Measurements from ENCODE around the gene SIRT5. TPM values are rescaled to one million over a fixed set of nuclear protein-coding genes. Genes with fewer than 3 reads are reported as not detected.

Gene SIRT5
- 10 to 100 TPM; 13.6 to 20.3 (median 17.9) TPM for polyA plus RNA-seq (ENCODE audit: insufficient read depth in 1 of 5, insufficient read length in 5 of 5, low replicate concordance in 1 of 5)
- long read RNA-seq, donor 1, partial matches to known transcripts = 0 of 1 reads
- long read RNA-seq, donor 1, other reads (novel, unspliced or antisense) = 0 of 1 reads
- long read RNA-seq, donor 2 = 0 reads
- long read RNA-seq, donor 3, partial matches to known transcripts = 0 of 2 reads
- long read RNA-seq, donor 3, other reads (novel, unspliced or antisense) = 0 of 2 reads
- long read RNA-seq, donor 4, partial matches to known transcripts = 0 of 2 reads
- long read RNA-seq, donor 4, other reads (novel, unspliced or antisense) = 0 of 2 reads
- long read RNA-seq, donor 5, partial matches to known transcripts = 0 of 1 reads
- long read RNA-seq, donor 5, other reads (novel, unspliced or antisense) = 0 of 1 reads
- long read RNA-seq, donor 6, partial matches to known transcripts = 19 of 19 reads
- long read RNA-seq, donor 6, other reads (novel, unspliced or antisense) = 0 of 19 reads
- long read RNA-seq, donor 7 = 0 reads
- long read RNA-seq, donor 8 = 0 reads

DNA sequence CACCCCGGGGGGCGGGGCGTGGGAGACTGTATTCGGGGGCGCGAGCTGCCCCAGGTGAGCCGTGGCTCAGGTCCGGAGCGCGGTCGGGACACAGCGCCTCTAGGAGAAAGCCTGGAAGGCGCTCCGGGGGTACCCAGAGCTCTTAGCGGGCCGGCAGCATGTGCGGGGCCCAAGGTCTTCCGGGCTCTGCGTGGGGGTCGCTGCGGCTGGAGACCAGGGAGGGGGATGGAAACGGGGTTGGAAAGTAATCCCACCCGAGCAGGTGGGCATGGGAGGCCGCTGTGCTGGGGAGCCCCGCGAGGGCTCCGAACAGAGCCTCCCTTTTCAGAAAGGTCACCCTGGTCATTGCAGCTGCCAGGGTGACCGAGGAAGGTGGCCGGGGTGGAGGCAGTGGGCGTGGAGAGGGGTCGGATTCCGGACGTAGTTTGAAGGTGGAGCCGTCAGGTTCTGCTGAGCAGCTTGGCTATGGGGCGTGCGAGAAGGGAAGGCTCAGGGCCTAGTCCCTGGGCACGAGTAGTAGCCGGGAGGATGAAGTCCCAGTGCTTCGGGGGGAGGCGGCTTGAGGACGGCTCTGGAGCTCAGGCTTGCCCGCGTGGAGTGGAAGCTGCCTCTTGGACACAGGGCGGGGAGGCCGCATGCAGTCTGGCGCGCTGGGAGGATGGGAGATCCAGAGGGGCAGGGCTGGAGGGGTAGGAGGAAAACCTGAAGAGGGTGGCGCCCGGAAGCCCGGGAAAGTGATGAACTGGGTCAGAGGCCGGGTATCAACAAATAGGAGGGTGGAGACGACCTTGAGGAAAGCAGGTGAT is at the start of gene SIRT5:
SIRT5 (plus strand) TSS at position 31 of the 806 bp plus-strand sequence. CDS start 9,510 bp downstream, outside the sequence.
- DNase-seq = peak; percentile 70 to 76

DNA sequence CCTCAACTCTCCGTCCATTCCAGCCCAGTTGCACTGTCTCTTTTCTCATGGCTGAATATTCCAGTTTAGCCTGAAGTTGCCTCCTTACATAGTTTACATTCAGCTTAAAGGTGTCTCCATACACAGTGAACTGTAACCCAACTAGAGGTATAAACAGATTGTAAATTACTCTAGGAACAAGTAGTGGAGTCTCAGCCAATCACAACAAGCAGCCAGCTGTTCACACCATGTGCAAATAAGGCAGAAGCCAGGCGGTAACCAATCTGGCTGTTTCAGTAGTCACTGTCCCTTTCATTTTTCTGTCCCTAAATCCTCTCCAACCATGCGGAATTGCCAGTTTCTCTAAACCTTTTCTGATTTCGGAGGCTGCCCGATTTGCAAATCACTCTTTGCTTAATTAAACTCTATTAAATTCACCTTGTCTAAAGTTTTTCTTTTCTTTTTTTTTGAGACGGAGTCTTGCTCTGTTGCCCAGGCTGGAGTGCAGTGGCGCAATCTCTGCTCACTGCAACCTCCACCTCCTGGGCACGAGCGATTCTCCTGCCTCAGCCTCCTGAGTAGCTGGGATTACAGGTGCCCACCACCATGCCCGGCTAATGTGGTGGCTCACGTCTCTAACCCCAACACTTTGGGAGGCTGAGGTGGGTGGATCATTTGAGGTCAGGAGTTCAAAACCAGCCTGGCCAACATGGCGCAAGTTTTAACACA is 49.4 kb upstream of the SIRT5 start:
- no peak for DNase-seq

DNA sequence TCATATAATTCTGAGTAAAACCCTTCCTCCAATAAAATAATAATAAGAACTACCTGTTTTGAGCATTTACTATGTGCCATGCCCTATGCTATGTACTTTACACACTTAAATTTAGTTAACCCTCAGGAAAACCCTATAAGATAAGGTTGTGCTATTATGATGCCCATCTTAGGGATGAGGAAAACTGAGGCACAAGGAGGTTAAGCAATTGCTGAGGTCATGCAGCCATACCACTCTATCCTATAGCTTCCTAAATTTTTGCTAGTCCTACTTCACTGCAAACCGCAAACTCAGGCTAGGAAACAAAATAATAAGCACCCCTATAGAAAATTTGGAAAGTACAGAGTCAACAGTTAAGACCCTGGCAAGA is 48.1 kb upstream of the SIRT5 start:
- DNase-seq = no peak

DNA sequence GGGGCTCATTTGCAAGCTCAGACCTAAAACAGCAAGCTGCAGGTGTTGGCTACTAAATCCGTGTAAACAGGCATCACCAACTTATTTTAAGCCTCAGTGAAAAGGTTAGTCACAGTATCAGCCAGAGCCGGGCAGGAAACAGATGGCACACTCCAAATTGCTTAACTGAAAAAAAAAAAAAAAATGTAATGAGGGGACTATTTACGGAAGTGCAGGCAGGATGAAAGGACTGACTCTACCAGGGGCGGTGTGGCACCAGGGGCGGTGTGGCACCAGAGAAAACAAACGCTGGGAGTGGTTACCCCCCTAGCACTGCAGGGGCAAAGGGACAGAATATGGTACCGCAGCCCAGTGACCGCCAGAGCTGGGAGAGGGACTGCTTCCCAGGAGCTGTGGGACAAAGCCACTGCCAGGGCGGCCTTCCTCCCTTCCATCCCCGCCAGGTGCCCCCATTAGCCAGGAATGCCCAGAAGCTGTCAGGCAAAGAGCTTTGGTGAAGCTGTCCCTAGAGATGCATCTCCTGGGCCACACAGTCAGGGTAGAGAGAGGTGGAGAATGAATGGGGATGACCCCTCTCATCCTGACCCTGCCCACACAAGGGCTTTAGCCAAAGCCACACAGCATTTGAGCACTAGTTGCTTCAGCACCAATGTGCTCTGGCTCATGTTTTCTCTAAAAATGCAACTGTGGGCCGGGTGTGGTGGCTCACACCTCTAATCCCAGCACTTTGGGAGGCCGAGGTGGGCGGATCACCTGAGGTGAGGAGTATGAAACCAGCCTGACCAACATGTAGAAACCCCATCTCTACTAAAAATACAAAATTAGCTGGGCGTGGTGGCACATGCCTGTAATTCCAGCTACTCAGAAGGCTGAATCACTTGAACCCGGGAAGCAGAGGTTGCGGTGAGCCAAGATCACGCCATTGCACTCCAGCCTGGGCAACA is 47.4 kb upstream of the SIRT5 start:
- DNase-seq = no peak

DNA sequence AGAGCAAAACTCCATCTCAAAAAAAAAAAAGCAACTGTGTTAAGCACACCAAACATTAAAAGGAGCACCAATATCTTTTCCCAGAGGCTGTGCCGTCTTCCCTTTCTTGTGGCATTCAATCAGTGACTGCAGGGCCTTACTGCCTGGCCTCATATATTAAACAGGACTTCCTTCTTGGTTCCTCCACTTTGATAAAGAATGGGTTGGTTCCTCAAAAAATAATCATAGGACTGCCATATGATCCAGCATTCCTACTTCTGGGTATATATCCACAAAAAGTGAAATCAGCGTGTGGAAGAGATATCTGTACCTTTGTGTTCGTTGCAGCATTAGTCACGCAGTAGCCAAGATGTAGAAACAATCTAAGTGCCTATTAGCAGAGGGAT is 46.7 kb upstream of the SIRT5 start:
- DNase-seq = no peak

DNA sequence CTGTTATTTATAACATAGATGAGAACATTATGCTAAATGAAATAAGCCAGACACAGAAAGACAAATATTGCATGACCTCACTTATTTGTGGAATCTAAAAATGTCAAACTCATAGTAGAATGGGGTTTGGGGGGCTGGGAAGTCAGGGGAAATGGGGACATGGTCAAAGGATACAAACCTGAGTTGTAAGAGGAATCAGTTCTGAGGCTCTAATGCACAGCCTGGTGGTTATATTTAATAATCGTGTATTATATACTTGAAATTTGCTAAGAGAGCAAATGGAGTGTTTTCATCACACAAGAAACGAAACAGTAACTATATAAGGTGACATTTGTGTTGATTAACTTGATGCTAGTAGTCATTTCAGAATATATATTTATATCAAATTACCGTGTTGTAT is 46.2 kb upstream of the SIRT5 start:
- DNase-seq = no peak

DNA sequence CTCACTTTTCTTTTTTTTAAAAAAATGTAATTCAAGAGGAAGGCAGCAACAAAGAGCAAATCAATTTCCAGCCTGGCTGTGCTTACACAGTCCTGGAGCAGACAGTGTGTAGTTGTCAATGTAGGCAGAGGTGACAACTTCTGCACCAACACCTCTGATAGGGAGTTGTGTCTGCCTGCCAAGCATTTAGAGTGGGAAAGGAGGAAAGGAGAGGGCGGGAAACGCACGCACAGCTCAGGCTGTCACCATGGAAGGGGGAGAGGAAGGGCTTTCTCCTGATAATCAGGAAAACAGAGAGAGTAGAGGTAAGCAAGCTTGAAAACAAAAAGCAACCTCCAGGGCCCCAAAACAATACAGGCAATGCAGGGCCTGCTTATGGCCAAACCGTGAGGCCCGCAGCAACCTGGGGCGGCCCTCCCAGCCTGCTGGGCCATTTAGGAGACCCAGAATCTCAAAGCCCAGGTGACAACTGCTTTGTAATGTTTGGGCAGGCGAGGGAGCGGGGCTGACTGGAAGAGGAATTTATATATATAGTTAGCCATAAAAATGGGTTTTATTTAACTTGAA is 45.5 kb upstream of the SIRT5 start:
- DNase-seq = no peak

DNA sequence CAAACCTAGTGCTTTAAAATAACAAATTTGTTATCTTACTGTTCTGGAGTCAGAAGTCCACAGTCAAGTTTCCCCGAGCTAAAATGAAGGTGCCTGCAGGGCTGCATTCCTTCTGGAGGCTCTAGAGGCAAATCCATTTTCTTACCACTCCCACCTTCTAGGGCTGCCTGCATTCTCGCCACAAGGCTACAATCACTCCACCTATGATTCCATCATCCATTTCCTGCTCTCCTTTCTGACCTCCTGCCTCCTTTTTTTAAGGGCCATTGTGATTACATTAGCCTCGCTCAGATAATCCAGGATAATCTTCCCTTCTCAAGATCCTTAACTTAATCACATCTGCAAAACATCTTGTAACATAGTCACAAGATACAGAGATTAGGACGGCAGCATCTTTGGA is 42.4 kb upstream of the SIRT5 start:
- no peak for DNase-seq

DNA sequence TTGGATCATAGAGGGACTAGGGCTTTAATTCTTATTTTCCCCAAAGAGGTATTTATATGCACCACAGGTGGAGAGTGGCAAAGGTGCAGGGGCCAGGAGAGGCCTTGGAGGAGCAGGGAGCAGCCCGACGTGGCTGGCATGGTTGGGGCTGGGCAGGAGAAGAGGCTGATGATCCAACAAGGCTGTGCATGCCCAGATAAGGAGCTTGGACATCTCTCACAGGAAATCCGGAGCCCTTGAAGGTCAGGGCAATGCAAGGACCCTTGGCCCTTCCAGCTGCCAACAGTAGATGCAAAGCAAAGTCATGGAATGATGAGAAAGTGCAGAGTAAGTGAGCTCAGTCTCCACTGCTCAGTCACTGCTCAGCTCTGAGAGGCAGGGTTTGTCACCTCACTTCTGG is 39.9 kb upstream of the SIRT5 start:
- no peak for DNase-seq

DNA sequence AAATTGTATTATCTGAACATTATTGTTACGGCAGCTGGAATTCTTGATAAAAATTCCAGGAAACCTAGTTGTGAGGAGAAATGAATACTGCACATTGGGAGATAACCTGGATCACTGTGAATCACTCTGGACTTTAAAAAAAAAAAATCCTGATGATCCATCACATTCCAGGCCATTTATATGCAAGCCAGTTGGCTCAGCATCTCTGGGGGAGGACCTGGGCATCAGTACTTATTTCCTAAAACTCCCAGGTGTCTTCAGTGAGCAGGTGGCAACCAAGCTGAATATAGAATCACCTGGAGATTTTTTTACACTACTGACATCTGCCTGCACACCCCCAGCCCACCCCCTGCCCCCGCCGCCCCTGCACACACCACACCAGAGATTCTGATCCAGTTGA is 39.1 kb upstream of the SIRT5 start:
- no peak for DNase-seq

DNA sequence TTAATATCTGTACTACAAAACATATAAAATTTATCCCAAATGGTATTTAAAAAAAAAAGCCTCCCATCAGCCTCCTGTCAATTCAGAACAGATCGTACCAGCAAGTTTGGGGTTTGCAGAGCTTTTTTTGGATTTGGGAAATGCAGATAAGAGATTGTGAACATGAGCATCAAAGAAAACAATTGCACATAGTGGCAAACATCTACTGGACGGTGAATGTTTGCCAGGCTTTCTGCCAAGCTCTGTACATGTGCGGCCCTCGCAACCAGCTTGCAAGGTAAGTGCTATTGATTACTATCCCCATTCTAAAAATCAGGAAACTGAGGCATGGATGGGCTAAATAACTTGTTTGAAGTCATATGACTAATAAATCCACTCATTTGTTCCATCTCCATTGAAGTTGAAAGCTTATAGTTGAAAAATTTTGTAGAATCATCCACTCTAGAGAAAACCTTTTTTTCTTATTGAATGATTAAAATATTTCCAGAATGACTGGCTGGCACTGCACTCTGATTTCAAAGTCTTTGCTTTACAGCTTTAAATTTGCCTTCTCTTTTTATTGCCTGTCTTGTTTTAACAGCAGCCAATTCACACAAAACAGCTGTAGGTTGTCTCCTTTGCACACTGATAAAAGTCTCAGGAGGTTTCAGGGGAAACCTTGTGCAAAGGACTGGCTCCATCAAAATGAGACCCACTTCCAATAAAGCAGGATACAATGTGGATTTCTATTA is 37.4 kb upstream of the SIRT5 start:
- DNase-seq = no peak

DNA sequence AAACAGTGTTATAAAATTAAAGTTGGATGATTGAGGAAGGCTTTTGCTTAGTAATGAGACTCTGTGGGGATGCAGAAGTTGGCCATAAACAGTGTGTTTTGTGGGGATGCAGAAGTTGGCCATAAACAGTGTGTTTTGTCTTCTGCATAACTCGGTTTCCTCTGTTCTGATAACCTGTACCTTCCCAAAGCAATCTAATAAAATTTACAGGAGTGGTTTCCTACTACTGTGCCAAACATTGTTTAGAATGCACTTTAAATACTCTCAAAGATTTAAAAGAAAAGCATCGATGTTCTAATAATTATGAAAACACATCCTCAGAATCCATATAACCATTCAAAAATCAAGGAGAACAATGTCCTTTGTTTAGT is 36.9 kb upstream of the SIRT5 start:
- DNase-seq = no peak

DNA sequence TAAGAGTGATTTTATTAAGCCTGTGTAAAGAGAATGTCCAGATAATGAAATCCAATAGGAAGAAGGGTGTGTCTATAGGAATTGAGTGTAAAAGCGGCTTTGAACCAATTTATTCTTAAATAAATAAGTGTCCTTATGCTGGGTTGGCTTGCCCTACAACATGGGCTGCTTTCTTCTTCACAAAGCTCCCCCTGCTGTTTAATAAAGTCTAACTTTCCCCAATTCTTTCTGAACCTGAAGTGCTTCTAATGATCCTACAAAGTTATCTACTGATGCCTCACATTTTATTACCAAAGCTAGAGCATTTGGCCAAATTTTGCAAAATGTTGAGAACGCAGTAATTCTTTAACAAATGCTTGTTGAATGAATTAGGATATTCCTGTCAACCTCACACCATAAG is 36.3 kb upstream of the SIRT5 start:
- DNase-seq = peak in 1 of 2 donors; percentile 35

DNA sequence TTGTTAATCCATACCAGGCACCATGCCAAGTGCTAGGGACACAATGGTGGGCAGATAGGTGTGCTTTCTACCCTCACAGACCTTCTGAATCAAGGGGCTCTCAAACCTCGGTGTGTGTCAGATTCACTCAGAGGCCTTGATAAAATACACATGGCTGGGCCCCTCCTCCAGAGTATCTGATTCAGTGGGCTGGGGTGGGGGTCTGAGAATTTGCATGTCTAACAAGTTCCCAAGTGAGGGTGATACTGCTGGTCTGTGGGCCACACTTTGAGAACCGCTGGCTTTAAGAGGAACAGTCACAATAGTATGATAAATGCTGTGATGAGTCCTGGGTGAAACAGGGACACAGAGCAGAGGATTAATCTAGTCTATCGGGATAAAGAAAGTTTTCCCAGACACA is 35.8 kb upstream of the SIRT5 start:
- no peak for DNase-seq

DNA sequence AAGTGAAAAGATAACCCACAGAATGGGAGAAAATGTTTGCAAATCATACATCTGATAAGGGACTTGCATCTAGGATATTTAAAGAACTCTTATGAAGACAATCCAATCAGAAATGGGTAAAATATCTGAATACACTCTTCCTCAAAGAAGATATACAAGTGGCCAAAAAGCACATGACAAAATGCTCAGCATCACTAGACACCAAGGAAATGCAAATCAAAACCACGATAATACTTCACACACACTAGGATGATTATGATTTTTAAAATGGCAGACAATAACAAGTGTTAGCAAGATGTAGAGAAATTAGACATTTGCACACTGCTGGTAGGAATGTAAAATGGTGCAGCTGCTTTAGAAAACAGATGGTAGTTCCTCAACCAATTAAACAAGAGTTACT is 34.8 kb upstream of the SIRT5 start:
- DNase-seq = no peak

DNA sequence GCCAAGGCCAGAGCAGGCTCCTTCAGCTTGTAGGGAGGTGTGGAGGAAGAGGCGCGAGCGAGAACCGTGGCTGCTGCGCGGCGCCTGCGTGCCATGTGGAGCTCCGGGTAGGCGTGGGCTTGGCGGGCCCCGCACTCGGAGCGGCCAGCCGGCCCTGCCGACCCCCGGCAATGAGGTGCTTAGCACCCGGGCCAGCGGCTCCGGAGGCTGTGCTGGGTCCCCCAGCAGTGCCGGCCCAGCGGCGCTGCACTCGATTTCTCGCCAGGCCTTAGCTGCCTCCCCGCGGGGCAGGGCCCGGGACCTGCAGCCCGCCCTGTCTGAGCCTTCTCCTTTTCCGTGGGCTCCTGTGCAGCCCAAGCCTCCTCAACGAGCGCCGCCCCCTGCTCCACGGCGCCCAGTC is 32.9 kb upstream of the SIRT5 start:
- no peak for DNase-seq

DNA sequence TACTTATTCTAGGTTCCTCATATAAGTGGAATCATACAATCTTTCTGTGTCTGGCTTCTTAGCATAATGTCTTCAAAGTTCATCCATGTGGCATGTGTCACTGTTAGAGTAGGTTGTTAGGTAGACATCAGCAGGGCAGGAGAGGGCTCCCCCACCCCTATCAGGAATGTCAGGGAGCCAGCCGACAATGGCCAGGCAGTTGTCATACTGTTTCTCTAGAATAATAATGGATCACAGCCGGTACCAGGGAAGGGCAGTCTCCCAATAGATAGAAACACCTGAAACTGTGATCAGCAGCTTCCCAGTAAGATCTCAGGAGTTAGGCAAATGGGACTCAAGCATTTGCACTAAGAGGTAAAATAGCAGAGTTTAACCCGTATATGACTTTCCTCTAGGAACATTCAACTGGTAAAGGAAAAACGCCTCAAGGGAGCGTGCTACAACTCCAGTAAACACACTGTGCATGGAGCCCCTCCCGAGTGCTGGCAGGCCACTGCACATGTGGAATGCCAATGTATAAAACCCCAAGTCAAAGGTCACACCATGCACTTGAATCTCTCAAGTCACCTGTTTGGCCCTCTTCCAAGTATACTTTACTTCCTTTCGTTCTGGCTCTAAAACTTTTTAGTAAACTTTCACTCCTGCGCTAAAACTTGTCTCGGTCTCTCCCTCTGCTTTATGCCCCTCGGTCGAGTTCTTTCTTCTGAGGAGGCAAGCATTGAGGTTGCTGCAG is 29.8 kb upstream of the SIRT5 start:
- no peak for DNase-seq

DNA sequence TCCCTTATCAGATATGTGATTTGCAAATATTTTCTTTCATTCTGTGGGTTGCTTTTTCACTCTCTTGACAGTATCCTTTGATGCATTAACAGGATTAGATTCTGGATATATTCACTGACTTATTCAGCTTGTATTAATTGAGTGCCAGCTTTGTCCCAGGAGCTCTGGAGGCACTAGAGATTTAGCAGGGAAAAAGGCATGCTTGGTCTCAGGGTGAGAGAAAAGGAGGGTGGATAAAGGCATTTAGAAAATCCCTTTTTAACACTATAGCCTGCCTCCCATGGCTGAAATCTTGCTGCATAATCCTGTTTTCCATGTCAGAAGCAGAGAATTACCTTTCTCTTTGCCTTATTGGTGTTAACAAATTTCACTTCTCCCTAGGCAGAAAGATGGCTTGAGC is 28.5 kb upstream of the SIRT5 start:
- DNase-seq = no peak

DNA sequence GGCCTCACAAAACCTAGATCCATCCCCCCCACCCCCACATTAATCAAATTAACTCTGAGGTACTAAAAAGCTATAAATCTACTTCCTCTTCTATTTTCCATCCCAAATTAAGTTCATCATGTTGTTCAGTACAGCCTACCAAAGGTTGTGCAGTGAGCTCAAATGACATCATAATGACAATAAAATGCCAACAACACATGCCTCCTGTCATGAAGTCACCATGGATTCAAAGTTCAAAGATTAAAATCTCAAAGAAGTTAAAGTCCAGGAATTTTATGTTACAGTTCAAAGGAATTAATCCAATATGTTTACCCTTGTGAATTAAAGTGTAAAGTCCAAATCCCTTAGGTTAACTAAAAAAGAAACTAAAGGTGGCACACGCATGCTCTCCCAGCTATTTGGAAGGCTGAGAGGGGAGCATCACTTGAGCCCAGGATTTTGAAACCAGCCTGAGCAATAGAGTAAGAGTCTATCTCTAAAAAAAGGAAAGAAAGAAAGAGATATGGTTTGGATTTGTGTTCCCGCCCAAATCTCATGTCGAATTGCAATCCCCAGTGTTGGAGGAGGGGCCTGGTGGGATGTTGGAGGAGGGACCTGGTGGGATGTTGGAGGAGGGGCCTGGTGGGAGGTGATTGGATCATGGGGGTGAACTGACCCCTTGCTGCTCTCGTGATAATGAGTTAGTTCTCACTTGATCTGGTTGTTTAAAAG is 25.7 kb upstream of the SIRT5 start:
- no peak for DNase-seq
